ENCODE measurements around the gene NPAP1. TPM values are rescaled to one million over a fixed set of nuclear protein-coding genes. Genes with fewer than 3 reads are reported as not detected.

The NPAP1 gene
- total and polyA plus RNA-seq, 2 of the 13 experiments (the other 11 are each of a cell fraction or from before 2014, with no cell fraction given): not detected

- no peak for FAIRE-seq
- CTCF ChIA-PET (ENCODE audit: low intra/inter-chr PET ratio, low total read pairs): no interaction called here
- no peak for ATAC-seq
Measured at GRCh38 chr15:24729760-24730159, 54.2 kb downstream of the NPAP1 start.

More at GRCh38 chr15:24729760-24730159, 54.2 kb downstream of the NPAP1 start:
- WGBS (ENCODE audit: low lambda C conversion rate): 53% methylated on average over 2 of the region's 2 CpGs
- no peak overlapping the region for H3K4me2 ChIP-seq (ENCODE audit: low read depth, low read length)
- H3K9ac ChIP-seq (ENCODE audit: insufficient read depth, low read depth, low read length): no peak overlapping the region
- no peak overlapping the region for H3K4me3 ChIP-seq (replicated peaks in 1 of 3; ENCODE audit: insufficient read depth in 1 of 3, low read depth in 2 of 3, low read length in 3 of 3)
- no peak overlapping the region for H3K27ac ChIP-seq (ENCODE audit: extremely low read length, insufficient read depth, low read length)
- H3K36me3 ChIP-seq (replicated peaks in 1 of 2; ENCODE audit: control insufficient read depth in 1 of 2, insufficient read depth in 2 of 2, low read length in 2 of 2): no peaks in the 10 kb centered on the region
- H2AFZ ChIP-seq (ENCODE audit: low read length): no peak overlapping the region
- peaks cover 82% of the 10 kb centered on the region for H3K9me3 ChIP-seq (ENCODE audit: low read length)
- no peaks in the 10 kb centered on the region for H3K4me1 ChIP-seq (ENCODE audit: insufficient read depth, low read length)
- H4K20me1 ChIP-seq (ENCODE audit: insufficient read depth, low read length): no peaks in the 10 kb centered on the region
- intact Hi-C loops (cut with micrococcal nuclease; ENCODE audit: unreplicated experiment): no loop called here
- no peak for DNase-seq (ENCODE audit: low spot score)
- no peaks in the 10 kb centered on the region for H3K79me2 ChIP-seq (ENCODE audit: insufficient read depth, low read length)
- TF ChIP-seq GATAD1 (CRISPR knock-in tag; IDR thresholded peaks at IDR 0.05) (no peak), MXD3 (CRISPR knock-in tag; IDR thresholded peaks at IDR 0.05) (no peak), KAT2B (IDR thresholded peaks at IDR 0.05; ENCODE audit: borderline replicate concordance, low read depth, low read length) (no peak), ZFP1 (CRISPR knock-in tag; IDR thresholded peaks at IDR 0.05) (no peak), ZNF678 (CRISPR knock-in tag; IDR thresholded peaks at IDR 0.05) (no peak), ZBTB38 (CRISPR knock-in tag; IDR thresholded peaks at IDR 0.05) (no peak), ZNF589 (CRISPR knock-in tag; conservative IDR thresholded peaks at IDR 0.05) (no peak), GMEB1 (CRISPR knock-in tag; IDR thresholded peaks at IDR 0.05; ENCODE audit: borderline replicate concordance) (no peak), ZNF576 (CRISPR knock-in tag; IDR thresholded peaks at IDR 0.05) (no peak), ZSCAN22 (CRISPR knock-in tag; IDR thresholded peaks at IDR 0.05) (no peak), ZBTB21 (CRISPR knock-in tag; IDR thresholded peaks at IDR 0.05) (no peak), ZBTB26 (CRISPR knock-in tag; IDR thresholded peaks at IDR 0.05; ENCODE audit: borderline replicate concordance) (no peak), MTA1 (CRISPR knock-in tag; IDR thresholded peaks at IDR 0.05; ENCODE audit: borderline replicate concordance) (no peak), ATF7-NPFF (CRISPR knock-in tag; IDR thresholded peaks at IDR 0.05; ENCODE audit: low read depth) (no peak), ZNF841 (CRISPR knock-in tag; IDR thresholded peaks at IDR 0.05; ENCODE audit: borderline replicate concordance) (no peak), ATF6 (CRISPR knock-in tag; conservative IDR thresholded peaks at IDR 0.05) (no peak), CBFB (CRISPR knock-in tag; IDR thresholded peaks at IDR 0.05) (no peak), ZNF547 (CRISPR knock-in tag; IDR thresholded peaks at IDR 0.05) (no peak), SAP130 (CRISPR knock-in tag; IDR thresholded peaks at IDR 0.05; ENCODE audit: low read depth) (no peak)
- no peaks in the 10 kb centered on the region for H3K27me3 ChIP-seq (ENCODE audit: control insufficient read depth in 1 of 2, insufficient read depth in 2 of 2, low read length in 2 of 2)
- BruUV-seq (replicated peaks): no TSS peak
- POLR2A ChIA-PET: no interaction called here
- in situ Hi-C loops (cut with HindIII; ENCODE audit: extremely low pct_ligation_motif_present, low pct_unique_long_range_greater_than_20kb): loop anchor here (25.0 kb wide), 1 partner anchor 108 kb away; no protein-coding TSS in a partner anchor
